HG02610 (cell line): ENCODE data around the gene LCN9.

Experiments used
- ATAC-seq: cut with Tn5 transposase; IDR thresholded peaks from one replicate; pipeline ENCODE4 v1.9.1; 2021; ENCODE audit warnings: mild to moderate bottlenecking, moderate library complexity; ENCODE audit not compliant: unreplicated experiment

The LCN9 gene

DNA sequence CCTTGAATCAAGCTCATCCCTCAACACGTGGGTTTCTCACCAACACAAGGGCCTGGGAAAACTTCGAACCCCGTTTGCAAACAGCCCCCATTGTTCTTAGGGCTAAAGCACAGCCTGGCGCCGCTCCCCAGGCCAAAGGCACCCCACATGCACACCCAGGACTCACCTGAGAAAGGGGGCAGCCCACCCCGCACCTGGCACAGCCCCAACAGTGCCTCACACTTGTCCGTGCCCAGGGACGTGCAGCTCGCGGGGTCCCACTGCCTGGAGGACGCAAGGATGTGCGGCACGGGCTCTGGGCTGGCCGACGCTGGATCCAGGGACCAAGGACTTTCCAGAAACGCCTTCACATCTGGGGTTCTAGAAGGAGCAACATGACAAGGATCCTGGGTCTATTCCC, 33.3 kb downstream of the LCN9 start:
- ATAC-seq: no peak

DNA sequence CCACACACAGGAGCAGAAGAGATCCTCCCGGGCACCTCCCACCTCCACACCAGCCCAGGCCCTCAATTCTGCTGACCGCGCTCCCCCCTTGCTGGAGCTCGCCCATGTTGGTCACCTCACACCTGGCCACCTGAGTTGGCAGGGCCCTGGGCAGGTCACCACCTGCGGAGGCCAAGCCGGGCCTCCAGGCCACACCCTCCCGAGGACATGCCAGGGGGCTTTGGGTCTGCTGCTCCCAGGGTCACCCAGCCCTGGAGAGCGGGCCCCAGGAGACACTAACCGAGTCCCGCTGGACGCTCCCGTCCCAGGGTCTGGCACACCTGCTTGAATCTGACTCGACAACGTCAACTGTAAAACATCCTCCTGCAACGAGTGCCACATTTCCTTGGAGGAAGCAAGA, 34.1 kb downstream of the LCN9 start:
- ATAC-seq: no peak

- ATAC-seq: no peak
Observed at GRCh38 chr9:135698236-135698635, 35.1 kb downstream of the LCN9 start.

DNA sequence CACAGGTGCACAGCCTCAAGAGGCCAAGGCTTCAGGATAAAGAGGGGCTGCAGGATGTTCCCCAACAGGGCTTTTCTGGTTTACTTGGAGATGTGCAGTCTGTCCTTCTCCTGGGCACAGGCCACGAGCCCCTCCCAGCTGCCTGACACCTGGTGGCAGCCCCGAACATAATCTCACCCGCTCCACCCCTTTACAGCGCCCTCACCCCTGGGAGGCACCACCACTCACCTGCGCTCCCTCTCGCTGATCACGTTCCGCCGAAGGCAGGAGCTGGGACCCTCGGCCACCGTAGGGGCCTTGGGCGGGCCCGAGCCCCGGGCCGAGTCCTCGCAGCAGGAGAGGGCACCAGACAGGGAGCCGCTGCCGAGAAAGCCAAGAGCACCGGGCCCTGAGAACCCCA, 35.7 kb downstream of the LCN9 start:
- no peak for ATAC-seq

- no peak for ATAC-seq
Observed at GRCh38 chr9:135699440-135699839, 36.3 kb downstream of the LCN9 start, which contains the start of gene SOHLH1. Gene SOHLH1 (minus strand): TSS chr9:135699481. CDS start chr9:135699467, 14 bp downstream.

GRCh38 chr9:135700525-135700924, 37.4 kb downstream of the LCN9 start:
- ATAC-seq: no peak

DNA sequence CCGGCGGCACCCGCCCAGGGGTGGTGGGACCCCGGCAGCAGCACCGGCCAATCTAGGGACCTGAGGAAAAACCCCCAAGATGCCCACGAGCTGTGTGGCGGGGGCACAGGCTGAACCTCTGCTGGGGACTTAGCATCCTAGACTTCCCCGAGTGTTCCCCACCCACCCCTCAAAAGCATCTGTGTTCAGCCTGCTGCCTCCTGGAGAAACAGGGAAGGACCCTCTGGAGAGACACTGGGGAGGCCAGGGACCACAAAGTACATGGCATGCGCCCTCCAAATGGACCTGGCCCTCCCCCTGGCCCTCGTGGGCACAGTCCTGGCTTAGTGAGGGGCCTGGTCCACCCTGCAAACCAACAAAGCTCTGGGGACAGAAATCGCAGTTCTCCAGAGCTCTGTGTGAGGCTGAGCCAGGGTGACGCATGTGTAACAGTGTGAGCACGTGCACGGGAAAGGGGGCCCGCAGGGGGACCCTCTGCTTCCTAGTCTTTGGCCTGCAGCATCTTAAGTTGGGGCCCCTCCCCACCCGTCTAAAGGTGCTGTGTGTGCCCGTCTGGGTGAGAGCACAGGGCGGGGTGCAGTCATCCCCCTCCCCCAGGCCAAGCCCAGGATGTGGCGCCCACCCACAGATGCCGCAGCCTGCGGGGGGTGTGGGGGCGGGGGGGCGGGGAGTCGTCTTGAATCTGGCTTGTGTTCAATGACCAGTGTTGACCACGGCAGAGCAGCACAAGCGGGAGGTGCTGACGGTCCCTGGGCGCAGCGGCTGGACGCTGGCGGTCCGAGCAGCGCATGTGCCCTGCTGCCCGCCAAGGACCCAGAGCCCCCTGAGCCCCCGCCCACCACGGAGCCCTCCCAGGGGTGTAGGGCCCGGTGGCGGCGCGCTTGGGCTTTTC, 38.2 kb downstream of the LCN9 start:
- ATAC-seq: no peak

- ATAC-seq: no peak
Observed at GRCh38 chr9:135701959-135702721, 39.0 kb downstream of the LCN9 start, which contains the start of gene KCNT1. Gene KCNT1 (plus strand): TSS chr9:135702185. CDS start chr9:135702259, 74 bp downstream.

GRCh38 chr9:135703726-135704125, 40.6 kb downstream of the LCN9 start:
- ATAC-seq: no peak

GRCh38 chr9:135704483-135704882, 41.4 kb downstream of the LCN9 start:
- ATAC-seq: no peak

- ATAC-seq: no peak
Observed at GRCh38 chr9:135705376-135705775, 42.3 kb downstream of the LCN9 start.

GRCh38 chr9:135706288-135706687, 43.2 kb downstream of the LCN9 start:
- no peak for ATAC-seq

DNA sequence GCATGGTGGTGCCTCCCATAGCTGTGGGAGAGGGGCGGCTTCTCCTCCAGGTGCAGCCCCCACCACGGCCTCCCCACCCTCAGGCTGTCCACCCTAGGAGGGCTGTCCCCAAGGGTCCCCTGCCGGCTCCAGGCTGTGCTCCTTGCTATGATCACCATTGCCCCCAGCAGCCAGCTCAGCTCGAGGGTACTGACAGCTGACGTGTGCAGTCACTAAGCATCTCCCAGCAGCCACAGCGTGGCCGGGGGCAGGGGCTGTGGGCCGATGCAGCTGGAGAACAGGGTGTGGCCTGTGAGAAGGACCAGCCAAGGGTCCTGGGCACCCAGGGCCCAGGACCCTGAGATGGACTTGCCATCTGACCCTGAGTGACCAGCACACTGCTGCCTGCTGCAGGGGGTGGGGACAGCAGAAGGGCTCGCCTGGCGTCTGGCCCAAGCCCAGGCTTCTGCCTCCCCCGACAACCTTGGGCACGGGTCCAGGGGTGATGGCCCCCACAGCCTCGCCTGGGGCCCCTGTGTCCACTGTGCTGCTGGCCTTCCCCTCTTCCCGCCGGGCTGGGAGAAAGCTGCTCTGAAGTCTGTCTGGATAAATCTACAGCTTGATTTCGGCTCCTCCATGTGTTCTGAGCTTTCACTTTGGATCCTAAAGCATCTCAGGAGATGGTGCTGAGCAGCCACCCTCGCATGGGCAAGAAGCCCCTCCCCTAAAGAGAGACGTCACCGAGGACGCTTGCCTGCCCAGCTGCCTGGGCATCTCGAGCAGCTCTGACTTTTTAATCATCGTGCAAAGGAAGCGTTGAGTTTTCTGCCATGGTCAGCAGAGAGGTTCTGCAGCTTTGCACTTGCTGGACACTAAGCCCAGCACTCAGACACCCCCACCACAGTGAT, 44.4 kb downstream of the LCN9 start:
- no peak for ATAC-seq

DNA sequence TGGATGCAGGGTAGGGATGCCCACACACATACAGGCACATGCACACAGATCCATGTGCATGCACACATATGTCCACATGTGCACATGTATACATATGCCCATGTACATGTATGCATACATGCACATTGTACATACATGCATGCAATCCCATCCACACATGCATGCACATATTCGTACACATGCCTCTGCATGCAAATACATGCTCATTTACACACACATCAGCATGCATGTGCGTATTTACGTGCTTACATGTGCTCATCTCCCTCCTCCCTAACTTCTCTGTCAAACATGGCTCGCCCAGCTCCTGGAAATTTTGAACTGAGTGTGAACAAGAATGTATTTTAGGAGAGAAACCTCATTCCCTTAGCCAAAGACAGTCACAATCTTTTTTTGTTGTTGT, 45.1 kb downstream of the LCN9 start:
- no peak for ATAC-seq

DNA sequence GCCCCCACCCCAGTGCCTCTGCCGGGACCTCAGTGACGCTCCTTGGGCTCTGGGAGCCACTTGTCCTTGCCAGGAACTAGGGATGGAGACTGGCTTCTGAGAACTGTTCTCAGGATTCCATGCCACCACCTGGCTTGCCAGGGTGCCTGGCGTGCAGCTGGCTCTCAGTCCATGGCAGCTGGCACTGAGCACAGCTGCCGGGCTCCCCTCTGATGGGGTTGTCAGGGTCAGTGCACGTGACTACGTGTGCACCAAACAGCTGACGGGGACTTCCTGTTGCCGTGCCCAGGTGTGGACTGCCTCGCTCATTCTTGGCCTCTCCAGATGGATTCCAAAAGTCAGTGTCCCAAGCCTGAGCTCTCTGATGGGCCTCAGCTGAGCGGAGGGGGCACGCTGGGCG, 48.3 kb downstream of the LCN9 start:
- ATAC-seq: no peak

DNA sequence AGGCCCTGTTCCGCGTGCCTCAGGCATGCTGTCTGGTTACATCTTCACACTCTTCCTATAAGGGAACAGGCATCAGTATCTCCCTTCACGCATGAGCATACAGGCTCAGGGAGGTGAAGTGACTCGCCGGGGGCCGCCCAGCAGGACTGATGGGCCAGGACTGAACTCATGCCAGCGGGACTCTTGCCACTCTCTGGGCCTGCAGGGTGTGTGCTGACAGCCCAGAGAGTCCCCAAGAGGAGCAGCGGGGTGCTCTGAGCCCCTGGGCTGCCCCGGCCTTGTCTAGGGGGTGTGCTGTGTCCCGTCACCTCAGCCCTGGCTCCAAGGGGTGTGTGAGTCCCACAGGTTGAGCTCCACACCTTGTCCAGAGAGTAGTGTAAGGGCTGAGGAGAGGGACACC, 48.8 kb downstream of the LCN9 start:
- no peak for ATAC-seq

- no peak for ATAC-seq
Observed at GRCh38 chr9:135712613-135713295, 49.6 kb downstream of the LCN9 start.

DNA sequence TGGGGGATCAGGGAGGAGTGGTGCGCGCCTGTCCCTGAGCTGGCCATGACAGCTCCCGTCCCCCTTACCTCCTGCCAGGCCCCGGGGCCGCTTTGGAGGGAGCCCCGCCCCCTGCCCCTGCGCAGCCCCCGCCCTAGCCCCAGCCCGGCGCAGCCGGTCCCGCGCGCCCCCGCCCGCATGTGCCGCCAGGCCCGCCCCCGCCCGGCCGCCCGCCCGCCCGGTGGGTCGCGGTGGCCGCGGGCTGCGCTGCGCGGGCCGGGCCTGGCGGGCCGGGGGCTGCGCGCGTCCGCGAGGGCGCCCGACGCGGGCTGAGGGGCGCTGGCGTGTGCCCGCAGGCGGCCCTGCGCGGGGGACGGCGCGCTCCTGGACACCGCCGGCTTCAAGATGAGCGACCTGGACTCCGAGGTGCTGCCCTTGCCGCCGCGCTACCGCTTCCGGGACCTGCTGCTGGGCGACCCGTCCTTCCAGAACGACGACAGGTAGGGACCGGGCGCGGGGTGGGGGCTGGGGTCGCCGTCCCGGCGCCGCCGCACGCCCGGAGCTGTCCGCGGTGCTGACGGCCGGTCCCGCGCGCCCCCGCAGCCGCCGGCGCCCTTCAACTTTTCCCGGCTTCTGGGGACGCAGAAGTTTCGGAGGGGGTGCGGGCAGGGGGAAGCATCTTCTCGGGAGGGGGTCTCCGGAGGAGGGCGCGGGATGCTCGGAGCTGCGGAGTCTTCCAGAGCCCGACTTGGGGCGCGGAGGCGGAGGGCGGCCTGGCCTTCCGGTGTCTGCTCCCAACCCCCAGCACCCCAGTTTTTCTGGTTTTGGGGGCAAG, 51.3 kb downstream of the LCN9 start:
- no peak for ATAC-seq

- no peak for ATAC-seq
Observed at GRCh38 chr9:135715056-135715595, 52.0 kb downstream of the LCN9 start.
